NCI-H345 treated with DMSO at 0.1 percent for 48 hours (cell line): Measurements from ENCODE around the gene C2CD2L.
"Not testable (repeated sequence)": the region's sequence is repeated elsewhere in the genome, so short reads cannot be mapped to it uniquely, and the experiment has no call there.

Experiments
- DNase-seq: peaks from one replicate; lab custom pipeline; 2025; ENCODE audit not compliant: unreplicated experiment; lab: John Stamatoyannopoulos, UW

The C2CD2L gene

GRCh38 chr11:119092880-119093842 lies 14.0 kb upstream of the C2CD2L start:
- DNase-seq, result no peak

- no peak for DNase-seq
Observed at GRCh38 chr11:119093942-119094815, 13.0 kb upstream of the C2CD2L start.

- no peak for DNase-seq
Observed at GRCh38 chr11:119094816-119095065, 12.4 kb upstream of the C2CD2L start.

GRCh38 chr11:119095066-119095880 lies 11.9 kb upstream of the C2CD2L start:
- DNase-seq, result peak; percentile 98

GRCh38 chr11:119099711-119100110 lies 7.4 kb upstream of the C2CD2L start:
- no peak for DNase-seq

- no peak for DNase-seq
Observed at GRCh38 chr11:119100246-119100970, 6.7 kb upstream of the C2CD2L start.

- no peak for DNase-seq
Observed at GRCh38 chr11:119100994-119101758, 6.0 kb upstream of the C2CD2L start.

- DNase-seq, result peak; percentile 95
Observed at GRCh38 chr11:119101759-119102423, 5.3 kb upstream of the C2CD2L start, which contains the start of gene DPAGT1. Gene DPAGT1 (minus strand): TSS chr11:119101853. CDS start chr11:119101655, 198 bp downstream.

GRCh38 chr11:119103161-119103664 lies 3.9 kb upstream of the C2CD2L start:
- not testable (repeated sequence) for DNase-seq

GRCh38 chr11:119103793-119104192 lies 3.4 kb upstream of the C2CD2L start:
- DNase-seq, result no peak

- DNase-seq, result no peak
Observed at GRCh38 chr11:119107538-119108145, 498 bp downstream of the C2CD2L start.

- DNase-seq, result peak; percentile 32
Observed at GRCh38 chr11:119108146-119108856, 1.2 kb downstream of the C2CD2L start.

- no peak for DNase-seq
Observed at GRCh38 chr11:119108857-119109221, 1.7 kb downstream of the C2CD2L start.

GRCh38 chr11:119109843-119110242 lies 2.7 kb downstream of the C2CD2L start:
- DNase-seq, result no peak

- no peak for DNase-seq
Observed at GRCh38 chr11:119110439-119110838, 3.3 kb downstream of the C2CD2L start.

GRCh38 chr11:119111361-119111925 lies 4.3 kb downstream of the C2CD2L start:
- no peak for DNase-seq

- DNase-seq, result no peak
Observed at GRCh38 chr11:119112314-119113020, 5.3 kb downstream of the C2CD2L start.
